Hepatocyte (in vitro differentiated cells): Measurements from ENCODE around the gene PNMA6F.

Experiments used
- CTCF ChIP-seq: fragments of 200-600 bp; sonication (generic); IDR thresholded peaks from 2 replicates; pipeline ENCODE4 v1.5.1; 2016; ENCODE audit warnings: antibody characterized with exemption, mild to moderate bottlenecking; ENCODE audit not compliant: poor library complexity
- EZH2 ChIP-seq: fragments of 200-600 bp; sonication (generic); IDR thresholded peaks from 2 replicates; pipeline ENCODE4 v1.6.1; 2016; ENCODE audit warnings: antibody characterized with exemption, mild to moderate bottlenecking, borderline replicate concordance

- TF ChIP-seq CTCF (no peak), EZH2 (no peak)
Measured at GRCh38 chrX:153304988-153305736, 16.4 kb downstream of the PNMA6F start.
